Sigmoid colon (tissue), 7 donors: ENCODE data around the gene EFCAB5. TPM values are rescaled to one million over a fixed set of nuclear protein-coding genes. Genes with fewer than 3 reads are reported as not detected.
"Not testable (repeated sequence)": the region's sequence is repeated elsewhere in the genome, so short reads cannot be mapped to it uniquely, and the experiment has no call there.

Experiments
- DNase-seq: peaks from one replicate; pipeline ENCODE4 v3.0.0-alpha.2; 2019
- H3K27ac ChIP-seq, 4 donors: fragments of 200-600 bp; sonication (generic); one replicate each; pipeline ENCODE4 v1.5.1; 2016 to 2019; ENCODE audit warnings: mild to moderate bottlenecking in 1 of 4
- H3K27me3 ChIP-seq, 3 donors: fragments of 200-600 bp; sonication (generic); one replicate each; pipeline ENCODE4 v1.5.1; 2019; ENCODE audit warnings: mild to moderate bottlenecking in 1 of 3
- H3K36me3 ChIP-seq, 4 donors: fragments of 200-600 bp; sonication (generic); one replicate each; pipeline ENCODE4 v1.5.1; 2016 to 2019
- H3K4me1 ChIP-seq, 4 donors: fragments of 200-600 bp; sonication (generic); one replicate each; pipeline ENCODE4 v1.5.1; 2017 to 2019
- H3K4me3 ChIP-seq, 4 donors: fragments of 200-600 bp; sonication (generic); one replicate each; pipeline ENCODE4 v1.5.1; 2017 to 2019; ENCODE audit warnings: mild to moderate bottlenecking in 2 of 4, moderate library complexity in 1 of 4
- H3K9me3 ChIP-seq, 4 donors: fragments of 200-600 bp in 3 of 4; sonication (generic) in 3 of 4; one replicate each; pipeline versions ENCODE4 v1.5.1 to v1.6.1; 2013 to 2019
- CTCF ChIP-seq, 4 experiments: fragments of 450-650 bp in 3 of 4; fragments of 200-600 bp in 1 of 4; IDR thresholded peaks; one replicate each; pipeline ENCODE4 v1.5.1; 2016 to 2019; ENCODE audit warnings: antibody characterized with exemption in 4 of 4, mild to moderate bottlenecking in 3 of 4, moderate library complexity in 2 of 4
- EP300 ChIP-seq, 4 donors: sonication (generic); formaldehyde crosslinking; IDR thresholded peaks; one replicate each; pipeline ENCODE4 v1.6.1; 2017; ENCODE audit warnings: antibody characterized with exemption in 4 of 4
- POLR2A ChIP-seq, 2 donors: fragments of 450-650 bp; IDR thresholded peaks; one replicate each; pipeline ENCODE4 v1.6.1; 2016; ENCODE audit warnings: antibody characterized with exemption in 2 of 2, mild to moderate bottlenecking in 2 of 2, moderate library complexity in 2 of 2
- POLR2AphosphoS5 ChIP-seq, 4 donors: sonication (generic); formaldehyde crosslinking; IDR thresholded peaks; one replicate each; pipeline ENCODE4 v1.6.1; 2017; ENCODE audit warnings: antibody characterized with exemption in 4 of 4
- WGBS, 2 donors: extraction: QIAGEN DNeasy Blood & Tissue Kit; methylation state at CpG; one replicate each; pipeline ENCODE4 v1.1.7; 2013; 5-methylcytosine and 5-hydroxymethylcytosine counted together
- intact Hi-C: fragments of 100-400 bp; cut with DNase I; formaldehyde crosslinking; loops from one replicate; pipeline ENCODE4 v1.15.1; 2023
- polyA plus RNA-seq, 3 donors: library from polyadenylated mRNA; stranded (reverse); fragments of 200-250 nt; gene quantifications; one replicate each; pipeline ENCODE4 v1.2.3, GENCODE V29; 2013
- total RNA-seq, 4 donors: library from RNA; depleted of rRNA; stranded (reverse); fragments of >200 nt; gene quantifications; one replicate each; pipeline ENCODE4 v1.1.0, GENCODE V29; 2016
- donor health status: healthy with polysubstance abuse.
- donor health status: Bipolar disorder and iron deficiency.
- donor health status: healthy.

EFCAB5 gene
- total RNA-seq (1 to 10 TPM in 1 of 4 donors, under 1 TPM in 2, not detected in 1; 0.14 to 3.2 (median 0.55) TPM), polyA plus RNA-seq (1 to 10 TPM in 1 of 3 donors, under 1 TPM in 2; 0.46 to 1.8 (median 0.47) TPM)

- TF ChIP-seq POLR2A (IDR thresholded peaks at IDR 0.05) = no peak
- TF ChIP-seq CTCF (IDR thresholded peaks at IDR 0.05) = no peak
- no peak for TF ChIP-seq POLR2AphosphoS5 (IDR thresholded peaks at IDR 0.05)
- TF ChIP-seq EP300 (IDR thresholded peaks at IDR 0.05) = no peak
- no peak within 1 kb of the TSS for H3K4me3 ChIP-seq
- intact Hi-C loops = no loop called here
- H3K36me3 ChIP-seq = no peaks in the 10 kb centered on the region
- no peak for DNase-seq
- no peaks in the 10 kb centered on the region for H3K27me3 ChIP-seq
- no peak within 1 kb of the TSS for H3K27ac ChIP-seq
- no peaks in the 10 kb centered on the region for H3K4me1 ChIP-seq
- H3K9me3 ChIP-seq = no peaks in the 10 kb centered on the region
- WGBS, 2 donors = 64 to 84% methylated on average over 1 of the region's 1 CpG
These were observed at the start of gene EFCAB5 for GRCh38 chr17:29941334-29941733. Gene EFCAB5 (plus strand): TSS chr17:29941634. CDS start chr17:29941797, 163 bp downstream.

GRCh38 chr17:29892201-29892600, 49.2 kb upstream of the EFCAB5 start:
- Histone ChIP-seq H3K9me3 (no peaks in the 10 kb centered on the region), H3K36me3 (no peaks in the 10 kb centered on the region), H3K4me3 (no peak overlapping the region), H3K27me3 (no peaks in the 10 kb centered on the region), H3K27ac (no peak overlapping the region), H3K4me1 (no peaks in the 10 kb centered on the region)
- no peak for TF ChIP-seq CTCF (IDR thresholded peaks at IDR 0.05)
- TF ChIP-seq POLR2AphosphoS5 (IDR thresholded peaks at IDR 0.05) = no peak
- TF ChIP-seq POLR2A (IDR thresholded peaks at IDR 0.05) = no peak
- no peak for TF ChIP-seq EP300 (IDR thresholded peaks at IDR 0.05)
- intact Hi-C loops = no loop called here
- DNase-seq = no peak

- intact Hi-C loops, H3K27ac ChIP-seq, H3K9me3 ChIP-seq, H3K27me3 ChIP-seq, H3K4me3 ChIP-seq, H3K36me3 ChIP-seq, DNase-seq, H3K4me1 ChIP-seq: not testable (repeated sequence)
- 91 to 96% methylated on average over 4 of the region's 4 CpGs for WGBS, 2 donors
These were observed 44.3 kb upstream of the EFCAB5 start for GRCh38 chr17:29897136-29897535.

- TF ChIP-seq POLR2AphosphoS5 (IDR thresholded peaks at IDR 0.05) (no peak), POLR2A (IDR thresholded peaks at IDR 0.05) (no peak)
- no peak overlapping the region for H3K27ac ChIP-seq
- H3K36me3 ChIP-seq = no peaks in the 10 kb centered on the region
- DNase-seq = no peak
- no peak overlapping the region for H3K4me3 ChIP-seq
- no peaks in the 10 kb centered on the region for H3K9me3 ChIP-seq
- no peaks in the 10 kb centered on the region for H3K4me1 ChIP-seq
- no peaks in the 10 kb centered on the region for H3K27me3 ChIP-seq
- WGBS, 2 donors = 90 to 99% methylated on average over 2 of the region's 2 CpGs
- intact Hi-C loops = no loop called here
These were observed 38.0 kb upstream of the EFCAB5 start for GRCh38 chr17:29903471-29903870.

GRCh38 chr17:29905086-29905878, 36.2 kb upstream of the EFCAB5 start:
- H3K27ac ChIP-seq = no peak overlapping the region
- no peak for TF ChIP-seq POLR2AphosphoS5 (IDR thresholded peaks at IDR 0.05)
- no peak for TF ChIP-seq EP300 (IDR thresholded peaks at IDR 0.05)
- TF ChIP-seq CTCF (IDR thresholded peaks at IDR 0.05) = no peak
- no peak for TF ChIP-seq POLR2A (IDR thresholded peaks at IDR 0.05)
- no peaks in the 10 kb centered on the region for H3K4me1 ChIP-seq
- no peak overlapping the region for H3K4me3 ChIP-seq
- H3K36me3 ChIP-seq = no peaks in the 10 kb centered on the region
- H3K27me3 ChIP-seq = no peaks in the 10 kb centered on the region
- no peak for DNase-seq
- 97 to 98% methylated on average over 3 of the region's 3 CpGs for WGBS, 2 donors
- no peaks in the 10 kb centered on the region for H3K9me3 ChIP-seq
- intact Hi-C loops = no loop called here

GRCh38 chr17:29905879-29906167, 35.6 kb upstream of the EFCAB5 start:
- no peak for TF ChIP-seq POLR2A (IDR thresholded peaks at IDR 0.05)
- no peak for TF ChIP-seq CTCF (IDR thresholded peaks at IDR 0.05)
- TF ChIP-seq POLR2AphosphoS5 (IDR thresholded peaks at IDR 0.05) = no peak
- no peak for TF ChIP-seq EP300 (IDR thresholded peaks at IDR 0.05)
- no peak overlapping the region for H3K27ac ChIP-seq
- no peak overlapping the region for H3K4me3 ChIP-seq
- WGBS, 2 donors = 97% methylated on average over 3 of the region's 3 CpGs
- H3K4me1 ChIP-seq = no peaks in the 10 kb centered on the region
- DNase-seq = no peak
- H3K27me3 ChIP-seq = no peaks in the 10 kb centered on the region
- H3K36me3 ChIP-seq = no peaks in the 10 kb centered on the region
- intact Hi-C loops = no loop called here
- no peaks in the 10 kb centered on the region for H3K9me3 ChIP-seq
